Mucosa of descending colon (tissue), 3 donors: Measurements from ENCODE around the gene P2RX2. TPM values are rescaled to one million over a fixed set of nuclear protein-coding genes. Genes with fewer than 3 reads are reported as not detected.

Source experiments
- ATAC-seq: fragments of 200-7000 bp; cut with Tn5 transposase; one replicate; pipeline ENCODE4 v1.9.1; 2020; ENCODE audit warnings: mild to moderate bottlenecking, moderate library complexity
- DNase-seq, 3 donors: peaks; one replicate each; pipeline ENCODE4 v3.0.0-alpha.2; 2020
- H3K36me3 ChIP-seq: fragments of 200-600 bp; one replicate; pipeline ENCODE4 v1.8.0; 2021; ENCODE audit warnings: low read depth, mild to moderate bottlenecking
- H3K4me1 ChIP-seq: fragments of 200-600 bp; one replicate; pipeline ENCODE4 v1.8.0; 2021; ENCODE audit warnings: low read depth, mild to moderate bottlenecking
- H3K4me3 ChIP-seq: fragments of 200-600 bp; one replicate; pipeline ENCODE4 v1.8.0; 2021; ENCODE audit warnings: mild to moderate bottlenecking
- H3K9me3 ChIP-seq: fragments of 200-600 bp; one replicate; pipeline ENCODE4 v1.8.0; 2021; ENCODE audit warnings: mild to moderate bottlenecking
- CTCF ChIP-seq: fragments of 200-600 bp; IDR thresholded peaks from one replicate; pipeline ENCODE4 v1.8.0; 2022; ENCODE audit warnings: antibody characterized with exemption, mild to moderate bottlenecking
- intact Hi-C, 2 donors: fragments of 100-400 bp; cut with DNase I in 1 of 2; cut with micrococcal nuclease in 1 of 2; formaldehyde crosslinking; loops; one replicate each; pipeline versions ENCODE4 v1.11.0 to v1.11.1; 2022; cut with DNase I, micrococcal nuclease
- total RNA-seq, 3 donors: library from RNA; stranded (reverse); fragmentation: NEBNext Ultra II Directional in 2 of 3; extraction: Animal tissue kit (Norgen Biotek cat#: 25700) in 2 of 3; gene quantifications; one replicate each; pipeline versions ENCODE4 v1.2.1 to v1.2.4, GENCODE V29; 2021 to 2023
- donor health status: DM: no; HTN: no; CAD: no; lungs with moderate emphysema.
- donor health status: DM: no; HTN: no; CAD: no.
- donor health status: DM: no; HTN: yes; CAD: no.

P2RX2 gene
- total RNA-seq, 3 donors from 2014 or later, result 0.19 to 1.4 (median 0.32) TPM

GRCh38 chr12:132614861-132615578 lies 3.6 kb upstream of the P2RX2 start:
- TF ChIP-seq CTCF, result peak; percentile 86
- peaks cover 14% of the 10 kb centered on the region for H3K9me3 ChIP-seq
- ATAC-seq (peak; percentile 93), DNase-seq (peak; percentile 78 to 87 (median 81))
- intact Hi-C loops, result loop anchor here in 1 of 2 donors (5.0 kb wide), 1 partner anchor 198 kb away; no protein-coding TSS in a partner anchor
- no peak overlapping the region for H3K4me3 ChIP-seq
- peaks cover 4% of the 10 kb centered on the region for H3K4me1 ChIP-seq
- no peaks in the 10 kb centered on the region for H3K36me3 ChIP-seq

GRCh38 chr12:132615579-132616038 lies 3.0 kb upstream of the P2RX2 start:
- no peak for TF ChIP-seq CTCF
- intact Hi-C loops, result no loop called here
- Histone ChIP-seq H3K4me1 (peaks cover 4% of the 10 kb centered on the region), H3K4me3 (no peak overlapping the region), H3K9me3 (peaks cover 14% of the 10 kb centered on the region), H3K36me3 (no peaks in the 10 kb centered on the region)
- ATAC-seq (no peak), DNase-seq (peak in 1 of 3 donors; percentile 36)

- intact Hi-C loops, result no loop called here
Observed at GRCh38 chr12:132617135-132617701, 1.4 kb upstream of the P2RX2 start.

GRCh38 chr12:132617822-132618682 lies 524 bp upstream of the P2RX2 start:
- no peak for TF ChIP-seq CTCF
- H3K9me3 ChIP-seq, result peaks cover 10% of the 10 kb centered on the region
- peak in 2 of 3 donors; percentile 35 to 37 for DNase-seq
- H3K36me3 ChIP-seq, result no peaks in the 10 kb centered on the region
- H3K4me1 ChIP-seq, result peaks cover 4% of the 10 kb centered on the region
- no peak for ATAC-seq
- intact Hi-C loops, result no loop called here
- no peak overlapping the region for H3K4me3 ChIP-seq

More at GRCh38 chr12:132617135-132617701, 1.4 kb upstream of the P2RX2 start:
- TF ChIP-seq CTCF, result no peak
- Histone ChIP-seq H3K4me1 (peaks cover 4% of the 10 kb centered on the region), H3K4me3 (no peak overlapping the region), H3K36me3 (no peaks in the 10 kb centered on the region), H3K9me3 (peaks cover 10% of the 10 kb centered on the region)
- ATAC-seq (no peak), DNase-seq (peak in 1 of 3 donors; percentile 4)

GRCh38 chr12:132619071-132619385 lies 452 bp downstream of the P2RX2 start:
- Histone ChIP-seq H3K9me3 (peaks cover 10% of the 10 kb centered on the region), H3K4me1 (peaks cover 4% of the 10 kb centered on the region), H3K36me3 (no peaks in the 10 kb centered on the region), H3K4me3 (no peak overlapping the region)
- ATAC-seq, result no peak
- TF ChIP-seq CTCF, result no peak
- DNase-seq, result peak in 1 of 3 donors; percentile 38
- intact Hi-C loops, result no loop called here
